ENCODE data around the gene ELF2. TPM values are rescaled to one million over a fixed set of nuclear protein-coding genes. Genes with fewer than 3 reads are reported as not detected.
A peak's percentile ranks its signal among the peaks of the same experiment; 100 is the strongest.
"Not testable (repeated sequence)": the region's sequence is repeated elsewhere in the genome, so short reads cannot be mapped to it uniquely, and the experiment has no call there.

ELF2 gene
- polyA plus RNA-seq, 3 donors, result 14.0 to 34.3 (median 18.9) TPM

- Histone ChIP-seq H4K20me1 (ENCODE audit: insufficient read depth, low read length) (peaks cover 82% of the 10 kb centered on the region), H3K27ac (ENCODE audit: low read depth in 1 of 2, low read length in 2 of 2) (no peak overlapping the region), H3K79me2 (ENCODE audit: insufficient read depth, low read length) (peaks cover 99% of the 10 kb centered on the region), H2AFZ (ENCODE audit: insufficient read depth, low read depth, low read length, poor library complexity, severe bottlenecking) (no peak overlapping the region), H3K4me3 (replicated peaks in 1 of 3; ENCODE audit: low read depth in 2 of 3, low read length in 3 of 3) (no peak overlapping the region), H3K4me2 (replicated peaks; ENCODE audit: extremely low read depth, low read length, poor library complexity, severe bottlenecking) (no peak overlapping the region), H3K27me3 (ENCODE audit: control insufficient read depth in 2 of 2, insufficient read depth in 2 of 2, low read length in 2 of 2) (no peaks in the 10 kb centered on the region), H3K9ac (ENCODE audit: insufficient read depth, low read length, poor library complexity, severe bottlenecking) (no peak overlapping the region), H3K36me3 (replicated peaks in 1 of 2; ENCODE audit: control insufficient read depth in 1 of 2, insufficient read depth in 2 of 2, low read length in 2 of 2) (peaks cover 0 to 20% of the 10 kb centered on the region in 2 donors), H3K4me1 (ENCODE audit: control insufficient read depth in 1 of 2, insufficient read depth in 2 of 2, low read length in 2 of 2) (peaks cover 37 to 50% of the 10 kb centered on the region in 2 donors), H3K9me3 (replicated peaks in 1 of 2; ENCODE audit: control insufficient read depth in 1 of 2, insufficient read depth in 1 of 2, low read length in 2 of 2) (no peaks in the 10 kb centered on the region)
- Mint-ChIP-seq H3K27ac (peak overlapping the region in 4 of 7 donors; percentile 1 to 68 (median 51)), H3K36me3 (peaks cover 6 to 31% of the 10 kb centered on the region in 2 donors), H3K4me3 (no peak overlapping the region), H3K4me1 (peaks cover 58% of the 10 kb centered on the region), H3K9me3 (no peaks in the 10 kb centered on the region), H3K27me3 (ENCODE audit: low read depth in 3 of 3) (no peaks in the 10 kb centered on the region)
- 100% methylated on average over 2 of the region's 5 CpGs for WGBS (ENCODE audit: insufficient coverage)
- intact Hi-C loops (cut with micrococcal nuclease), result loop anchor here (5.0 to 10.0 kb wide), 2 partner anchors 59 to 272 kb away; no protein-coding TSS in a partner anchor
- no peak for DNase-seq
- no peak for TF ChIP-seq CTCF (IDR thresholded peaks at IDR 0.05)
Measured at GRCh38 chr4:139022835-139023234, 154.2 kb downstream of the ELF2 start.

- H3K9me3 Mint-ChIP-seq; H2AFZ ChIP-seq (ENCODE audit: insufficient read depth, low read depth, low read length, poor library complexity, severe bottlenecking): not testable (repeated sequence)
- H3K36me3 Mint-ChIP-seq, result peaks cover 7 to 30% of the 10 kb centered on the region in 2 donors
Measured at GRCh38 chr4:139021071-139021470, 155.9 kb downstream of the ELF2 start.

More at GRCh38 chr4:139021071-139021470, 155.9 kb downstream of the ELF2 start:
- H3K4me2 ChIP-seq (replicated peaks; ENCODE audit: extremely low read depth, low read length, poor library complexity, severe bottlenecking); H3K27me3 ChIP-seq (ENCODE audit: control insufficient read depth in 2 of 2, insufficient read depth in 2 of 2, low read length in 2 of 2); H3K9me3 ChIP-seq (replicated peaks in 1 of 2; ENCODE audit: control insufficient read depth in 1 of 2, insufficient read depth in 1 of 2, low read length in 2 of 2); H3K4me3 ChIP-seq (replicated peaks in 1 of 3; ENCODE audit: low read depth in 2 of 3, low read length in 3 of 3); H3K4me3 Mint-ChIP-seq; H3K27me3 Mint-ChIP-seq (ENCODE audit: low read depth in 3 of 3); H3K9ac ChIP-seq (ENCODE audit: insufficient read depth, low read length, poor library complexity, severe bottlenecking); DNase-seq: not testable (repeated sequence)
- intact Hi-C loops (cut with micrococcal nuclease), result loop anchor here (5.0 to 10.0 kb wide), 2 partner anchors 61 to 274 kb away; no protein-coding TSS in a partner anchor
- peaks cover 81% of the 10 kb centered on the region for H4K20me1 ChIP-seq (ENCODE audit: insufficient read depth, low read length)
- H3K36me3 ChIP-seq (replicated peaks in 1 of 2; ENCODE audit: control insufficient read depth in 1 of 2, insufficient read depth in 2 of 2, low read length in 2 of 2), result peaks cover 0 to 20% of the 10 kb centered on the region in 2 donors
- H3K27ac ChIP-seq (ENCODE audit: low read depth in 1 of 2, low read length in 2 of 2), result peak overlapping the region; percentile 30 to 70
- H3K4me1 Mint-ChIP-seq, result peaks cover 60% of the 10 kb centered on the region
- H3K4me1 ChIP-seq (ENCODE audit: control insufficient read depth in 1 of 2, insufficient read depth in 2 of 2, low read length in 2 of 2), result peaks cover 42 to 59% of the 10 kb centered on the region in 2 donors
- H3K79me2 ChIP-seq (ENCODE audit: insufficient read depth, low read length), result peaks cover 100% of the 10 kb centered on the region
- peak overlapping the region; percentile 35 to 84 (median 69) for H3K27ac Mint-ChIP-seq
- 90% methylated on average over 11 of the region's 12 CpGs for WGBS (ENCODE audit: insufficient coverage)
